Panc1 (cell line): ENCODE data around the gene ABCA6. TPM values are rescaled to one million over a fixed set of nuclear protein-coding genes. Genes with fewer than 3 reads are reported as not detected.

ENCODE experiments used
- ATAC-seq: fragments of 200-7000 bp; cut with Tn5 transposase; 2 replicates; pipeline ENCODE4 v1.9.1; 2020; ENCODE audit warnings: mild to moderate bottlenecking, moderate library complexity
- BruUV-seq: library from RNA; stranded (reverse); fragments of 400-500 nt; replicated peaks from 2 replicates; lab custom pipeline; 2021; lab: Mats Ljungman, UMichigan
- CTCF ChIA-PET: fragments of 300-600 bp; sonication (Branson Sonifier 250); formaldehyde crosslinking; loops from one replicate; lab custom pipeline; 2022; ENCODE audit warnings: antibody characterized with exemption; lab: Charles Lee
- POLR2A ChIA-PET: fragments of 300-600 bp; sonication (Branson Sonifier 250); formaldehyde crosslinking; loops from one replicate; lab custom pipeline; 2022; ENCODE audit warnings: antibody characterized with exemption; lab: Charles Lee
- DNase-seq: peaks from one replicate; pipeline ENCODE4 v3.0.0-alpha.2; 2010; ENCODE audit warnings: low read depth, low spot score
- H3K27ac ChIP-seq: 2 replicates; pipeline ENCODE4 v1.5.1; 2011; ENCODE audit warnings: mild to moderate bottlenecking, low read length, inconsistent platforms
- H3K27me3 ChIP-seq: fragments of 200-500 bp; sonication (Bioruptor generic); 2 replicates; pipeline ENCODE4 v1.6.0; 2014; ENCODE audit warnings: low read length, inconsistent platforms; ENCODE audit not compliant: control insufficient read depth, insufficient read depth
- H3K36me3 ChIP-seq: fragments of 200-500 bp; sonication (Bioruptor generic); 2 replicates; pipeline ENCODE4 v1.5.1; 2014; ENCODE audit warnings: inconsistent platforms, mild to moderate bottlenecking, low read length, moderate library complexity; ENCODE audit not compliant: control insufficient read depth, insufficient read depth
- H3K4me1 ChIP-seq: 2 replicates; pipeline ENCODE4 v1.5.1; 2011; ENCODE audit warnings: inconsistent platforms, mild to moderate bottlenecking, low read length, moderate library complexity; ENCODE audit not compliant: control insufficient read depth, insufficient read depth
- H3K4me3 ChIP-seq, 2 experiments: 2 replicates each; pipeline ENCODE4 v1.5.1; 2011 to 2012; ENCODE audit warnings: low read depth in 2 of 2, low read length in 2 of 2, mild to moderate bottlenecking in 2 of 2, inconsistent platforms in 1 of 2, moderate library complexity in 1 of 2
- H3K9me3 ChIP-seq: fragments of 200-500 bp; sonication (Bioruptor generic); 2 replicates; pipeline ENCODE4 v1.5.1; 2014; ENCODE audit warnings: low read depth, mild to moderate bottlenecking, inconsistent platforms, low read length, moderate library complexity; ENCODE audit not compliant: control insufficient read depth, insufficient read depth
- POLR2AphosphoS5 ChIP-seq: IDR thresholded peaks from 2 replicates; pipeline ENCODE4 v1.6.1; 2012; ENCODE audit warnings: mild to moderate bottlenecking, low read depth, low read length, moderate library complexity
- SIN3A ChIP-seq: IDR thresholded peaks from 2 replicates; pipeline ENCODE4 v1.6.1; 2012; ENCODE audit warnings: low read depth, mild to moderate bottlenecking, low read length, moderate library complexity, borderline replicate concordance; ENCODE audit not compliant: insufficient read depth
- TCF7L2 ChIP-seq: IDR thresholded peaks from 2 replicates; pipeline ENCODE4 v1.6.1; 2011; ENCODE audit warnings: mild to moderate bottlenecking, low read depth, low read length, inconsistent platforms
- in situ Hi-C: cut with HindIII; loops from 2 replicates; pipeline ENCODE4 v1.10.0; 2016; ENCODE audit warnings: low sequenced_read_pairs, low pct_unique_long_range_greater_than_20kb
- intact Hi-C: fragments of 100-400 bp; cut with micrococcal nuclease; formaldehyde crosslinking; loops from one replicate; pipeline ENCODE4 v1.10.0; 2022; ENCODE audit not compliant: unreplicated experiment
- total RNA-seq: library from RNA; stranded (reverse); gene quantifications from one replicate; pipeline ENCODE4 v1.2.1, GENCODE V29; 2021; ENCODE audit not compliant: unreplicated experiment
- TF ChIP-seq, protein P1 (sequence below): fragments of 450-650 bp; IDR thresholded peaks from 2 replicates; pipeline ENCODE4 v1.5.1; 2017; ENCODE audit warnings: mild to moderate bottlenecking
- TF ChIP-seq, protein P2 (sequence below), 2 experiments: IDR thresholded peaks; 2 replicates each; pipeline ENCODE4 v1.6.1; 2011 to 2012; ENCODE audit warnings: low read depth in 2 of 2, control low read depth in 1 of 2, low read length in 1 of 2, mild to moderate bottlenecking in 1 of 2, moderate library complexity in 1 of 2; ENCODE audit not compliant: insufficient read depth in 1 of 2

ABCA6 gene
- total RNA-seq, 1 experiment from 2014 or later = 0.46 TPM

GRCh38 chr17:69159418-69159817, 17.7 kb upstream of the ABCA6 start:
- Histone ChIP-seq H3K9me3 (no peaks in the 10 kb centered on the region), H3K27ac (no peak overlapping the region), H3K4me3 (no peak overlapping the region), H3K4me1 (no peaks in the 10 kb centered on the region), H3K27me3 (no peaks in the 10 kb centered on the region), H3K36me3 (no peaks in the 10 kb centered on the region)
- POLR2A ChIA-PET = no interaction called here
- CTCF ChIA-PET = no interaction called here
- intact Hi-C loops (no loop called here), in situ Hi-C loops (no loop called here)
- no TSS peak for BruUV-seq
- ATAC-seq (no peak), DNase-seq (no peak)
- no peak for TF ChIP-seq SIN3A
- no peak for TF ChIP-seq POLR2AphosphoS5
- TF ChIP-seq, protein P1, sequence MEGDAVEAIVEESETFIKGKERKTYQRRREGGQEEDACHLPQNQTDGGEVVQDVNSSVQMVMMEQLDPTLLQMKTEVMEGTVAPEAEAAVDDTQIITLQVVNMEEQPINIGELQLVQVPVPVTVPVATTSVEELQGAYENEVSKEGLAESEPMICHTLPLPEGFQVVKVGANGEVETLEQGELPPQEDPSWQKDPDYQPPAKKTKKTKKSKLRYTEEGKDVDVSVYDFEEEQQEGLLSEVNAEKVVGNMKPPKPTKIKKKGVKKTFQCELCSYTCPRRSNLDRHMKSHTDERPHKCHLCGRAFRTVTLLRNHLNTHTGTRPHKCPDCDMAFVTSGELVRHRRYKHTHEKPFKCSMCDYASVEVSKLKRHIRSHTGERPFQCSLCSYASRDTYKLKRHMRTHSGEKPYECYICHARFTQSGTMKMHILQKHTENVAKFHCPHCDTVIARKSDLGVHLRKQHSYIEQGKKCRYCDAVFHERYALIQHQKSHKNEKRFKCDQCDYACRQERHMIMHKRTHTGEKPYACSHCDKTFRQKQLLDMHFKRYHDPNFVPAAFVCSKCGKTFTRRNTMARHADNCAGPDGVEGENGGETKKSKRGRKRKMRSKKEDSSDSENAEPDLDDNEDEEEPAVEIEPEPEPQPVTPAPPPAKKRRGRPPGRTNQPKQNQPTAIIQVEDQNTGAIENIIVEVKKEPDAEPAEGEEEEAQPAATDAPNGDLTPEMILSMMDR = no peak
- TF ChIP-seq, protein P2, sequence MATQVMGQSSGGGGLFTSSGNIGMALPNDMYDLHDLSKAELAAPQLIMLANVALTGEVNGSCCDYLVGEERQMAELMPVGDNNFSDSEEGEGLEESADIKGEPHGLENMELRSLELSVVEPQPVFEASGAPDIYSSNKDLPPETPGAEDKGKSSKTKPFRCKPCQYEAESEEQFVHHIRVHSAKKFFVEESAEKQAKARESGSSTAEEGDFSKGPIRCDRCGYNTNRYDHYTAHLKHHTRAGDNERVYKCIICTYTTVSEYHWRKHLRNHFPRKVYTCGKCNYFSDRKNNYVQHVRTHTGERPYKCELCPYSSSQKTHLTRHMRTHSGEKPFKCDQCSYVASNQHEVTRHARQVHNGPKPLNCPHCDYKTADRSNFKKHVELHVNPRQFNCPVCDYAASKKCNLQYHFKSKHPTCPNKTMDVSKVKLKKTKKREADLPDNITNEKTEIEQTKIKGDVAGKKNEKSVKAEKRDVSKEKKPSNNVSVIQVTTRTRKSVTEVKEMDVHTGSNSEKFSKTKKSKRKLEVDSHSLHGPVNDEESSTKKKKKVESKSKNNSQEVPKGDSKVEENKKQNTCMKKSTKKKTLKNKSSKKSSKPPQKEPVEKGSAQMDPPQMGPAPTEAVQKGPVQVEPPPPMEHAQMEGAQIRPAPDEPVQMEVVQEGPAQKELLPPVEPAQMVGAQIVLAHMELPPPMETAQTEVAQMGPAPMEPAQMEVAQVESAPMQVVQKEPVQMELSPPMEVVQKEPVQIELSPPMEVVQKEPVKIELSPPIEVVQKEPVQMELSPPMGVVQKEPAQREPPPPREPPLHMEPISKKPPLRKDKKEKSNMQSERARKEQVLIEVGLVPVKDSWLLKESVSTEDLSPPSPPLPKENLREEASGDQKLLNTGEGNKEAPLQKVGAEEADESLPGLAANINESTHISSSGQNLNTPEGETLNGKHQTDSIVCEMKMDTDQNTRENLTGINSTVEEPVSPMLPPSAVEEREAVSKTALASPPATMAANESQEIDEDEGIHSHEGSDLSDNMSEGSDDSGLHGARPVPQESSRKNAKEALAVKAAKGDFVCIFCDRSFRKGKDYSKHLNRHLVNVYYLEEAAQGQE (IDR thresholded peaks at IDR 0.05; ENCODE audit: insufficient read depth in 1 of 2, low read depth in 2 of 2, low read length in 1 of 2) = no peak
- TF ChIP-seq TCF7L2 = no peak

GRCh38 chr17:69154267-69154666, 12.6 kb upstream of the ABCA6 start:
- Histone ChIP-seq H3K9me3 (no peaks in the 10 kb centered on the region), H3K36me3 (no peaks in the 10 kb centered on the region), H3K4me3 (no peak overlapping the region), H3K27ac (no peak overlapping the region), H3K4me1 (no peaks in the 10 kb centered on the region), H3K27me3 (no peaks in the 10 kb centered on the region)
- intact Hi-C loops (no loop called here), in situ Hi-C loops (no loop called here)
- ChIA-PET CTCF (no interaction called here), POLR2A (no interaction called here)
- ATAC-seq (no peak), DNase-seq (no peak)
- BruUV-seq = no TSS peak
- TF ChIP-seq, protein P2 (IDR thresholded peaks at IDR 0.05; ENCODE audit: insufficient read depth in 1 of 2, low read depth in 2 of 2, low read length in 1 of 2) = no peak
- no peak for TF ChIP-seq POLR2AphosphoS5
- TF ChIP-seq, protein P1 = no peak
- TF ChIP-seq TCF7L2 = no peak
